Ecto neural progenitor cell (in vitro differentiated cells): ENCODE results near the gene TTC24.
"Not testable (repeated sequence)": the region's sequence is repeated elsewhere in the genome, so short reads cannot be mapped to it uniquely, and the experiment has no call there.

ENCODE experiments used
- DNase-seq: peaks from one replicate; pipeline ENCODE4 v3.0.0-alpha.2; 2018; ENCODE audit warnings: low spot score

The TTC24 gene

GRCh38 chr1:156608981-156609380 lies 29.5 kb downstream of the TTC24 start:
- DNase-seq = no peak

GRCh38 chr1:156610072-156610471 lies 30.5 kb downstream of the TTC24 start:
- not testable (repeated sequence) for DNase-seq

- no peak for DNase-seq
Measured at GRCh38 chr1:156612666-156613065, 33.1 kb downstream of the TTC24 start.

- no peak for DNase-seq
Measured at GRCh38 chr1:156615946-156616345, 36.4 kb downstream of the TTC24 start.

GRCh38 chr1:156616463-156616862 lies 36.9 kb downstream of the TTC24 start:
- no peak for DNase-seq

- peak; percentile 58 for DNase-seq
Measured at GRCh38 chr1:156618853-156619581, 39.5 kb downstream of the TTC24 start, which contains the start of gene HAPLN2. Gene HAPLN2 (plus strand): TSS chr1:156619415. CDS start chr1:156623491, 4,076 bp downstream.

GRCh38 chr1:156619582-156619955 lies 40.0 kb downstream of the TTC24 start:
- DNase-seq = no peak

GRCh38 chr1:156622581-156623297 lies 43.2 kb downstream of the TTC24 start:
- DNase-seq = no peak

- peak; percentile 85 for DNase-seq
Measured at GRCh38 chr1:156623946-156624813, 44.7 kb downstream of the TTC24 start.

- DNase-seq = no peak
Measured at GRCh38 chr1:156624814-156625435, 45.4 kb downstream of the TTC24 start.

GRCh38 chr1:156625436-156626078 lies 46.0 kb downstream of the TTC24 start:
- peak; percentile 78 for DNase-seq

- DNase-seq = no peak
Measured at GRCh38 chr1:156626079-156626438, 46.5 kb downstream of the TTC24 start.

- no peak for DNase-seq
Measured at GRCh38 chr1:156627313-156627880, 47.9 kb downstream of the TTC24 start.

- DNase-seq = no peak
Measured at GRCh38 chr1:156629823-156630449, 50.4 kb downstream of the TTC24 start.

- DNase-seq = not testable (repeated sequence)
Measured at GRCh38 chr1:156631152-156631551, 51.6 kb downstream of the TTC24 start.

GRCh38 chr1:156632355-156632754 lies 52.8 kb downstream of the TTC24 start:
- no peak for DNase-seq
